OCI-LY7 (cell line): ENCODE results near the gene IRF1.

Source experiments
- CTCF ChIP-seq: fragments of 200-600 bp; sonication (generic); conservative IDR thresholded peaks from 2 replicates; pipeline ENCODE4 v1.5.1; 2014; ENCODE audit warnings: mild to moderate bottlenecking, antibody characterized with exemption, low read length, moderate library complexity, mixed read lengths
- EZH2phosphoT487 ChIP-seq: fragments of 200-600 bp; sonication (generic); IDR thresholded peaks from 2 replicates; pipeline ENCODE4 v1.6.1; 2018; ENCODE audit warnings: low read depth, borderline replicate concordance, mild to moderate bottlenecking, mixed run types, antibody characterized with exemption, low read length, moderate library complexity, mixed read lengths

DNA sequence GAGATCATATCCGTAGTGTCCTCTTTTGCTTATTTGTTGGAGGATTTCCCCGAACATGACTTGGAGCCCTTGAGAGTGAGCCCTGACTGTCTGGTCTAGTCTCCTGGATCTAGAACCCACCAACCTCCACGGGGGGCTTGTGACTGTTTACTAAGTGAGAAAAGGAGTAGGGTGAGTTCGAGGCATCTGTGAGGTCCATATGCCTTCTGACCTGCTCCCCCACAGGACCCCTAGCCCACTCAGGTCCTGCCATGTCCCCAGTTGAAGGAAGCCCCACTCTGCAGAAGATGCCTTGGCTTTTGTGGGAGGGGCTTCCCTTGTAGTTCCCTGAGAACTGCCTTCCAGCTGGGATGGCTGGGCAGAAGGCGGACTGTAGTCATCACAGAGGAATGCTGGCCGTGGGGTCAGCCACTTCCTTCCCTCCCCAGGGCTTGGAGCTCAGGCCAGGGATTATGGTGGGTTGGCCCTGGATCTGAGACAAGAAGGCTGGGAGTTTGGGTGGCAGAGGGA lies 7.0 kb upstream of the IRF1 start:
- TF ChIP-seq CTCF (no peak), EZH2phosphoT487 (no peak)
